Keratinocyte (primary cell): ENCODE results near the gene CDK5RAP3. TPM values are rescaled to one million over a fixed set of nuclear protein-coding genes. Genes with fewer than 3 reads are reported as not detected.

Source experiments
- DNase-seq: peaks from one replicate; pipeline ENCODE4 v3.0.0-alpha.2; 2011; ENCODE audit warnings: low read depth, missing footprints, low spot score
- FAIRE-seq: peaks from 2 replicates; lab custom pipeline; 2011; peaks lifted over from hg19 to GRCh38; lab: Jason Lieb, UNC
- H2AFZ ChIP-seq: 2 replicates; pipeline ENCODE4 v1.6.0; 2012; ENCODE audit warnings: low read length, control low read depth, inconsistent platforms; ENCODE audit not compliant: control insufficient read depth
- H3K27ac ChIP-seq: 2 replicates; pipeline ENCODE4 v1.5.1; 2011; ENCODE audit warnings: low read length; ENCODE audit not compliant: control insufficient read depth, insufficient read depth
- H3K27me3 ChIP-seq: 3 replicates; pipeline ENCODE4 v1.6.0; 2011; ENCODE audit warnings: low read length; ENCODE audit not compliant: control insufficient read depth, insufficient read depth; ENCODE audit errors: extremely low read depth
- H3K36me3 ChIP-seq, 2 experiments: 2 replicates in 1 of 2; 3 replicates in 1 of 2; pipeline ENCODE4 v1.5.1; 2011; ENCODE audit warnings: low read length in 2 of 2, mild to moderate bottlenecking in 1 of 2; ENCODE audit not compliant: control insufficient read depth in 2 of 2, insufficient read depth in 2 of 2; ENCODE audit errors: extremely low read depth in 1 of 2
- H3K4me1 ChIP-seq: 3 replicates; pipeline ENCODE4 v1.5.1; 2011; ENCODE audit warnings: low read length; ENCODE audit not compliant: control insufficient read depth, insufficient read depth; ENCODE audit errors: extremely low read depth
- H3K4me2 ChIP-seq: 3 replicates; pipeline ENCODE4 v1.6.0; 2011; ENCODE audit warnings: low read depth, low read length; ENCODE audit not compliant: control insufficient read depth, insufficient read depth; ENCODE audit errors: extremely low read depth
- H3K4me3 ChIP-seq, 3 experiments: fragments of 200-600 bp in 1 of 3; sonication (generic) in 1 of 3; 2 replicates in 2 of 3; 3 replicates in 1 of 3; pipeline ENCODE4 v1.5.1; 2011 to 2016; ENCODE audit warnings: low read length in 3 of 3, mild to moderate bottlenecking in 3 of 3, control low read depth in 2 of 3, inconsistent platforms in 1 of 3, low read depth in 1 of 3, mixed read lengths in 1 of 3, mixed run types in 1 of 3, moderate library complexity in 1 of 3; ENCODE audit not compliant: control insufficient read depth in 2 of 3, insufficient read depth in 2 of 3; ENCODE audit errors: extremely low read depth in 1 of 3
- H3K79me2 ChIP-seq: 2 replicates; pipeline ENCODE4 v1.6.0; 2012; ENCODE audit warnings: low read length; ENCODE audit not compliant: control insufficient read depth, insufficient read depth
- H3K9ac ChIP-seq: 3 replicates; pipeline ENCODE4 v1.6.0; 2011; ENCODE audit warnings: low read length; ENCODE audit not compliant: control insufficient read depth, insufficient read depth; ENCODE audit errors: extremely low read depth
- H3K9me1 ChIP-seq: 3 replicates; pipeline ENCODE4 v1.6.0; 2011; ENCODE audit warnings: low read length; ENCODE audit not compliant: control insufficient read depth, insufficient read depth; ENCODE audit errors: extremely low read depth
- H3K9me3 ChIP-seq: 2 replicates; pipeline ENCODE4 v1.5.1; 2012; ENCODE audit warnings: low read depth, low read length; ENCODE audit not compliant: control insufficient read depth
- H4K20me1 ChIP-seq: 3 replicates; pipeline ENCODE4 v1.6.0; 2011; ENCODE audit warnings: low read length; ENCODE audit not compliant: control insufficient read depth, insufficient read depth; ENCODE audit errors: extremely low read depth
- EZH2 ChIP-seq: IDR thresholded peaks from one replicate; pipeline ENCODE4 v1.6.1; 2012; ENCODE audit warnings: inconsistent platforms, mild to moderate bottlenecking, low read length, moderate library complexity
- dilution Hi-C: fragments of 300-500 bp; cut with MboI; formaldehyde crosslinking; loops from one replicate; pipeline ENCODE4 v1.7.0; 2020; ENCODE audit warnings: low sequenced_read_pairs; ENCODE audit not compliant: extremely low pct_ligation_motif_present
- polyA plus RNA-seq, 5 experiments: library from polyadenylated mRNA; depleted of rRNA in 3 of 5; stranded (reverse) in 3 of 5; stranded (forward) in 1 of 5; unstranded in 1 of 5; fragments of >200 nt; gene quantifications; 1 replicate in 1 of 5; 2 replicates in 3 of 5; 3 replicates in 1 of 5; pipeline versions ENCODE4 v1.2.1 to v1.2.3, GENCODE V29; 2011 to 2012; ENCODE audit warnings: missing spikeins in 2 of 5, low read depth in 1 of 5, low replicate concordance in 1 of 5
- TF ChIP-seq, protein P1 (sequence below), 3 experiments: IDR thresholded peaks in 1 of 3; conservative IDR thresholded peaks in 1 of 3; optimal IDR thresholded peaks in 1 of 3; 2 replicates in 2 of 3; 3 replicates in 1 of 3; pipeline versions ENCODE3 to v1.5.1; 2011; ENCODE audit warnings: low read length in 3 of 3, mild to moderate bottlenecking in 3 of 3, moderate library complexity in 2 of 3, control low read depth in 1 of 3, inconsistent platforms in 1 of 3; ENCODE audit not compliant: insufficient read depth in 2 of 3; ENCODE audit errors: extremely low read depth in 1 of 3

The CDK5RAP3 gene
- polyA plus RNA-seq, 1 donor (not counting 4 experiments of a cell fraction or from before 2014, with no cell fraction given), result 63.9 TPM

DNA sequence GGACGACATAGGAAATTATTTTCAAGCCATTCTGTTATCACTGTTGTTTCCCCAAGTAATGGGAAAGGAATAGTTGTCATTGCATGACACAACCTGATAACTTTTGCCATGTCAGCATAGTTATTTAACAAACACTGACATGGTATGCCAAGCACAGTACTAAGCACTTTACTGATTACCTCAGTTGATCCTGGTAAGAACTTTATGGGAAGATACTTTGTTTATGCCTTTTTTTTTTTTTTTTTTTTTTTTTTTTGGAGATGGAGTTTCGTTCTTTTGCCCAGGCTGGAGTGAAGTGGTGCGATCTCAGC lies 45.3 kb upstream of the CDK5RAP3 start:
- Histone ChIP-seq H3K9me3 (no peaks in the 10 kb centered on the region), H3K9ac (no peak overlapping the region), H3K4me1 (no peaks in the 10 kb centered on the region), H3K27ac (no peak overlapping the region), H3K4me3 (no peak overlapping the region), H3K9me1 (no peaks in the 10 kb centered on the region), H3K4me2 (no peak overlapping the region), H3K27me3 (no peaks in the 10 kb centered on the region), H3K79me2 (no peaks in the 10 kb centered on the region), H4K20me1 (no peaks in the 10 kb centered on the region), H3K36me3 (peaks cover 11 to 23% of the 10 kb centered on the region in 2 experiments), H2AFZ (no peak overlapping the region)
- DNase-seq (no peak), FAIRE-seq (no peak)
- TF ChIP-seq EZH2, result no peak
- TF ChIP-seq, protein P1, sequence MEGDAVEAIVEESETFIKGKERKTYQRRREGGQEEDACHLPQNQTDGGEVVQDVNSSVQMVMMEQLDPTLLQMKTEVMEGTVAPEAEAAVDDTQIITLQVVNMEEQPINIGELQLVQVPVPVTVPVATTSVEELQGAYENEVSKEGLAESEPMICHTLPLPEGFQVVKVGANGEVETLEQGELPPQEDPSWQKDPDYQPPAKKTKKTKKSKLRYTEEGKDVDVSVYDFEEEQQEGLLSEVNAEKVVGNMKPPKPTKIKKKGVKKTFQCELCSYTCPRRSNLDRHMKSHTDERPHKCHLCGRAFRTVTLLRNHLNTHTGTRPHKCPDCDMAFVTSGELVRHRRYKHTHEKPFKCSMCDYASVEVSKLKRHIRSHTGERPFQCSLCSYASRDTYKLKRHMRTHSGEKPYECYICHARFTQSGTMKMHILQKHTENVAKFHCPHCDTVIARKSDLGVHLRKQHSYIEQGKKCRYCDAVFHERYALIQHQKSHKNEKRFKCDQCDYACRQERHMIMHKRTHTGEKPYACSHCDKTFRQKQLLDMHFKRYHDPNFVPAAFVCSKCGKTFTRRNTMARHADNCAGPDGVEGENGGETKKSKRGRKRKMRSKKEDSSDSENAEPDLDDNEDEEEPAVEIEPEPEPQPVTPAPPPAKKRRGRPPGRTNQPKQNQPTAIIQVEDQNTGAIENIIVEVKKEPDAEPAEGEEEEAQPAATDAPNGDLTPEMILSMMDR (optimal IDR thresholded peaks at IDR 0.05 in 1 of 3, IDR thresholded peaks at IDR 0.05 in 1 of 3, conservative IDR thresholded peaks at IDR 0.05 in 1 of 3; ENCODE audit: extremely low read depth in 1 of 3, insufficient read depth in 2 of 3, low read length in 3 of 3), result no peak
- dilution Hi-C loops, result no loop called here

DNA sequence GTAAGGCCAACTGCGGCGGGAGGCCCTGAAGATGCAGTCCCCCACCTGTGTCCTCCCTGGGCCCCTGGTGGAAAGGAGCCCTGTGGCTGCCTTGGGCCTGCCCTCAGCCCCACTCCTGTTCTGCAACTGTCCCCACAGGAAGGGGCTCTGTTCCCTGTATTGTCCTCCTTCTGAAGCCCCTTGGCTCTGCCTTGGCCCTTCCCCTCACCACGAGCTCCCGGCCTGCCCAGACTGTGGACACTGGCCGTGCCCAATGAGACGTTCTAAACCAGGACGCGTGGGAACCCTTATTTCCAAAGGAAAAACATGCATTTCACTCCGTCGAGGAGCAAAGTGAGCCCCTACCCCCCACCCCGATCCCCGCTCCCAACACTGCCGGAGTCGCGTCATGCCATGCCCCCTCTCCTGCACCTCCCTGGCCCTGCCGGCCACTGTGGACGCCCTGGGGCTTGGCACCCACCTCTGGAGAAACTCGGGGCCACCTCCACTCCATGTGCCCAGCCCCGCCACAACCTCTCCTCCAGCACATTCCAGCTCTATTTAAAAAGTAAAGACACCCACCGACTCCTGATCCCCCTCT lies 43.0 kb upstream of the CDK5RAP3 start:
- Histone ChIP-seq H3K4me2 (no peak overlapping the region), H2AFZ (no peak overlapping the region), H3K4me3 (no peak overlapping the region), H3K9me1 (no peaks in the 10 kb centered on the region), H3K9ac (no peak overlapping the region), H3K79me2 (no peaks in the 10 kb centered on the region), H3K4me1 (no peaks in the 10 kb centered on the region), H3K36me3 (peaks cover 9 to 23% of the 10 kb centered on the region in 2 experiments), H3K27me3 (no peaks in the 10 kb centered on the region), H3K27ac (no peak overlapping the region), H3K9me3 (no peaks in the 10 kb centered on the region), H4K20me1 (no peaks in the 10 kb centered on the region)
- TF ChIP-seq EZH2, result no peak
- TF ChIP-seq, protein P1 (optimal IDR thresholded peaks at IDR 0.05 in 1 of 3, IDR thresholded peaks at IDR 0.05 in 1 of 3, conservative IDR thresholded peaks at IDR 0.05 in 1 of 3; ENCODE audit: extremely low read depth in 1 of 3, insufficient read depth in 2 of 3, low read length in 3 of 3), result no peak
- dilution Hi-C loops, result no loop called here
- no peak for FAIRE-seq
- no peak for DNase-seq
